ENCODE results near the gene MRC2.
A peak's percentile ranks its signal among the peaks of the same experiment; 100 is the strongest.

Gene MRC2

GRCh38 chr17:62703261-62703775, 75.8 kb downstream of the MRC2 start:
- Histone ChIP-seq H3K27ac (ENCODE audit: low read length) (no peak overlapping the region), H3K27me3 (ENCODE audit: insufficient read depth, low read length) (peaks cover 43% of the 10 kb centered on the region), H3K4me3 (ENCODE audit: low read length) (peak overlapping the region; percentile 70; the same call in 1 of the 2 replicates), H3K9me3 (ENCODE audit: insufficient read depth, low read depth, low read length) (peaks cover under 1% of the 10 kb centered on the region; the same call in 1 of the 2 replicates), H3K9ac (ENCODE audit: low read depth, low read length) (peak overlapping the region; percentile 13; the same call in 1 of the 2 replicates), H3K4me1 (ENCODE audit: insufficient read depth, low read length) (peaks cover 20% of the 10 kb centered on the region), H3K36me3 (ENCODE audit: insufficient read depth, low read depth, low read length) (no peaks in the 10 kb centered on the region)

GRCh38 chr17:62703776-62704380, 76.4 kb downstream of the MRC2 start:
- H3K4me1 ChIP-seq (ENCODE audit: insufficient read depth, low read length), result peaks cover 20% of the 10 kb centered on the region
- peaks cover 43% of the 10 kb centered on the region for H3K27me3 ChIP-seq (ENCODE audit: insufficient read depth, low read length)
- peaks cover 6% of the 10 kb centered on the region; the same call in 1 of the 2 replicates for H3K9me3 ChIP-seq (ENCODE audit: insufficient read depth, low read depth, low read length)
- H3K27ac ChIP-seq (ENCODE audit: low read length), result no peak overlapping the region
- H3K36me3 ChIP-seq (ENCODE audit: insufficient read depth, low read depth, low read length), result no peaks in the 10 kb centered on the region
- H3K9ac ChIP-seq (ENCODE audit: low read depth, low read length), result peak overlapping the region; percentile 76; the same call in 1 of the 2 replicates
- peak overlapping the region; percentile 70; the same call in 1 of the 2 replicates for H3K4me3 ChIP-seq (ENCODE audit: low read length)

- Histone ChIP-seq H3K36me3 (ENCODE audit: insufficient read depth, low read depth, low read length) (no peaks in the 10 kb centered on the region), H3K9ac (ENCODE audit: low read depth, low read length) (peak overlapping the region; percentile 76; the same call in 1 of the 2 replicates), H3K27me3 (ENCODE audit: insufficient read depth, low read length) (peaks cover 43% of the 10 kb centered on the region), H3K9me3 (ENCODE audit: insufficient read depth, low read depth, low read length) (peaks cover 7% of the 10 kb centered on the region; the same call in 1 of the 2 replicates), H3K4me1 (ENCODE audit: insufficient read depth, low read length) (peaks cover 20% of the 10 kb centered on the region), H3K27ac (ENCODE audit: low read length) (no peak overlapping the region), H3K4me3 (ENCODE audit: low read length) (peak overlapping the region; percentile 70)
Observed at GRCh38 chr17:62704381-62704971, 77.0 kb downstream of the MRC2 start.

- Histone ChIP-seq H3K36me3 (ENCODE audit: insufficient read depth, low read depth, low read length) (no peaks in the 10 kb centered on the region), H3K9me3 (ENCODE audit: insufficient read depth, low read depth, low read length) (peaks cover 7% of the 10 kb centered on the region; the same call in 1 of the 2 replicates), H3K9ac (ENCODE audit: low read depth, low read length) (peak overlapping the region; percentile 76; the same call in 1 of the 2 replicates), H3K27me3 (ENCODE audit: insufficient read depth, low read length) (peaks cover 43% of the 10 kb centered on the region), H3K27ac (ENCODE audit: low read length) (no peak overlapping the region), H3K4me3 (ENCODE audit: low read length) (peak overlapping the region; percentile 70), H3K4me1 (ENCODE audit: insufficient read depth, low read length) (peaks cover 20% of the 10 kb centered on the region)
Observed at GRCh38 chr17:62705156-62705777, 77.8 kb downstream of the MRC2 start.

- Histone ChIP-seq H3K9me3 (ENCODE audit: insufficient read depth, low read depth, low read length) (peaks cover 7% of the 10 kb centered on the region; the same call in 1 of the 2 replicates), H3K27ac (ENCODE audit: low read length) (peak overlapping the region; percentile 44)
Observed at GRCh38 chr17:62705778-62706597, 78.5 kb downstream of the MRC2 start.

DNA sequence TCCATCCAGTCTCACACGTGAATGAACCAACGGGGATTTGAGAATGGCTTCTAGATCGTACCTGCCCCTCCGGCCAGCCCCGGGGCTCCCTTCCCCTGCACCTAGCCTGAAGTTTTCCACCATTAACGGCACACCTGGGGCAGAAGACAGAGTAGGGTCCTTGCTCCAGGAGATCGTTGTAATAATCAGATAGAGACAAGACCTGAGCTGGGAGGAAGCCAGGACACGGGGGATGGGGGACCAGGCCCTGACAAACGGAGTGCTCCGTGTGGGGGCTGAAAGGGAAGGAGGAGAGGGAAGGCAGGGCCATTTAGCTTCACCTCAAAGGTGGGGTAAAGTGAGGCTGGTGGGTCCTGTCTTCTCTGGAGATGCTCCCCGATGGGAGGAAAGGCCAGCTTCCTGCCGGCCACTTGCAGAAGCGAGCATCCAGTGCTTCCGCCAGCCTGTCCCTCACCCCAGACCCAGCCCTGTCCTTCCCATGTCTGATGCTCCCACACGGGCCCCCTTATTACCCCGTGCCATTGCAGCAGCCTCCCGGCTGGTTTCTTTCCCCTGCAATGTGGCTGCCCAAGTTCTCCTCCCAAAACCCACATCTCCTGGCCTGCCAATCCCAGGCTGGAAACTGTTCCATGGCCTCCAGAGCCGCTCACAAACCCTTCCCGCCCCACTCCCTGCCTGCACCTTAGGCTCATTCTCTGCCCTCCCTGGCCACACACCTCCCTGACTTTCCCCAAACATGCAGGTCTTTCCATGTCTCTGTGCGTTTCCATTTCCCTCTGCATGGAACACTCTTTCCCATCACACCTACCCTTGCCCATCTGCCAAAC, 79.3 kb downstream of the MRC2 start:
- H3K36me3 ChIP-seq (ENCODE audit: insufficient read depth, low read depth, low read length), result no peaks in the 10 kb centered on the region
- peak overlapping the region; percentile 17; the same call in 1 of the 2 replicates for H3K9ac ChIP-seq (ENCODE audit: low read depth, low read length)
- H3K9me3 ChIP-seq (ENCODE audit: insufficient read depth, low read depth, low read length), result peaks cover 7% of the 10 kb centered on the region; the same call in 1 of the 2 replicates
- H3K4me3 ChIP-seq (ENCODE audit: low read length), result peak overlapping the region; percentile 70; the same call in 1 of the 2 replicates
- H3K27me3 ChIP-seq (ENCODE audit: insufficient read depth, low read length), result peaks cover 43% of the 10 kb centered on the region
- H3K27ac ChIP-seq (ENCODE audit: low read length), result no peak overlapping the region
- peaks cover 20% of the 10 kb centered on the region for H3K4me1 ChIP-seq (ENCODE audit: insufficient read depth, low read length)

More at GRCh38 chr17:62705778-62706597, 78.5 kb downstream of the MRC2 start:
- Histone ChIP-seq H3K9ac (ENCODE audit: low read depth, low read length) (peak overlapping the region; percentile 76; the same call in 1 of the 2 replicates), H3K4me3 (ENCODE audit: low read length) (peak overlapping the region; percentile 70), H3K27me3 (ENCODE audit: insufficient read depth, low read length) (peaks cover 43% of the 10 kb centered on the region), H3K4me1 (ENCODE audit: insufficient read depth, low read length) (peaks cover 20% of the 10 kb centered on the region), H3K36me3 (ENCODE audit: insufficient read depth, low read depth, low read length) (no peaks in the 10 kb centered on the region)

DNA sequence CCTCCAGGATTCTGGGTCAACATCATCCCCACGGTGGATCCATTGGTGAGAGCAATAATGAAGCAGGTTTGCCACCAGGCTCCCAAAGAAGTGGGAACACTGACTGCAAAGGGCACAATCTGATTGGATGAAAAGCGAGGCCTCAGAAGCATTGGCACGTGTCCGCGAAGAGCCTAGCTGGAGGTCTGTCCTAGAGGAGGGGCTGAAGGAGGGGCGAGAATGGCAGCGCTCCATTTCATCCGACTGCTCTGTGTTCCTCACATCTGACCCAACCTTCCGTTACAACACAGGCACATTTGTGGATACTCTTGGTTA, 79.9 kb downstream of the MRC2 start:
- no peak overlapping the region for H3K4me3 ChIP-seq (ENCODE audit: low read length)
- H3K4me1 ChIP-seq (ENCODE audit: insufficient read depth, low read length), result peaks cover 20% of the 10 kb centered on the region
- peaks cover 43% of the 10 kb centered on the region for H3K27me3 ChIP-seq (ENCODE audit: insufficient read depth, low read length)
- no peak overlapping the region for H3K27ac ChIP-seq (ENCODE audit: low read length)
- no peak overlapping the region for H3K9ac ChIP-seq (ENCODE audit: low read depth, low read length)
- no peaks in the 10 kb centered on the region for H3K36me3 ChIP-seq (ENCODE audit: insufficient read depth, low read depth, low read length)
- H3K9me3 ChIP-seq (ENCODE audit: insufficient read depth, low read depth, low read length), result peaks cover 7% of the 10 kb centered on the region; the same call in 1 of the 2 replicates

DNA sequence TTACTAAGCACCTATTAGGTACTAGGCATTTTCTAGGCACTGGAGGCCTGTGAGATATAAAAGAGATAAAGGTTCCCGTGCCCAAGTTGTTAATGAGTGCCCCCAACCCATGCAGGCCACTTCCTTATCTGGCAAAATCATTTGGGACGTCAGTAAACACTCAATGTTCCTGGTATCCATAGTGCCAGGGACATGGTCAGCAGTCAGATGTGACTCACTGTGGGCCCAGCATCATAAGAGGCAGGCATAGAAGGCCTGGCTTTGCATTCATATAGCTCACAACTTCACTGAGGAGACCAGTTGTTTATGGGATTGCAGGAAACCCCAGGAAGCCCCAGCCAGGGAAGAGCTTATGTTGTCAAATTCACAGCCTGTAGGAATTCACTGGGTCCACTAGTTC, 81.1 kb downstream of the MRC2 start:
- Histone ChIP-seq H3K27me3 (ENCODE audit: insufficient read depth, low read length) (peaks cover 32% of the 10 kb centered on the region), H3K4me3 (ENCODE audit: low read length) (no peak overlapping the region), H3K9ac (ENCODE audit: low read depth, low read length) (no peak overlapping the region), H3K9me3 (ENCODE audit: insufficient read depth, low read depth, low read length) (peaks cover 7% of the 10 kb centered on the region; the same call in 1 of the 2 replicates), H3K4me1 (ENCODE audit: insufficient read depth, low read length) (peaks cover 20% of the 10 kb centered on the region), H3K27ac (ENCODE audit: low read length) (no peak overlapping the region), H3K36me3 (ENCODE audit: insufficient read depth, low read depth, low read length) (no peaks in the 10 kb centered on the region)

- peaks cover 7% of the 10 kb centered on the region for H3K27me3 ChIP-seq (ENCODE audit: insufficient read depth, low read length)
- H3K27ac ChIP-seq (ENCODE audit: low read length), result no peak overlapping the region
Observed at GRCh38 chr17:62712171-62712581, 84.7 kb downstream of the MRC2 start.

DNA sequence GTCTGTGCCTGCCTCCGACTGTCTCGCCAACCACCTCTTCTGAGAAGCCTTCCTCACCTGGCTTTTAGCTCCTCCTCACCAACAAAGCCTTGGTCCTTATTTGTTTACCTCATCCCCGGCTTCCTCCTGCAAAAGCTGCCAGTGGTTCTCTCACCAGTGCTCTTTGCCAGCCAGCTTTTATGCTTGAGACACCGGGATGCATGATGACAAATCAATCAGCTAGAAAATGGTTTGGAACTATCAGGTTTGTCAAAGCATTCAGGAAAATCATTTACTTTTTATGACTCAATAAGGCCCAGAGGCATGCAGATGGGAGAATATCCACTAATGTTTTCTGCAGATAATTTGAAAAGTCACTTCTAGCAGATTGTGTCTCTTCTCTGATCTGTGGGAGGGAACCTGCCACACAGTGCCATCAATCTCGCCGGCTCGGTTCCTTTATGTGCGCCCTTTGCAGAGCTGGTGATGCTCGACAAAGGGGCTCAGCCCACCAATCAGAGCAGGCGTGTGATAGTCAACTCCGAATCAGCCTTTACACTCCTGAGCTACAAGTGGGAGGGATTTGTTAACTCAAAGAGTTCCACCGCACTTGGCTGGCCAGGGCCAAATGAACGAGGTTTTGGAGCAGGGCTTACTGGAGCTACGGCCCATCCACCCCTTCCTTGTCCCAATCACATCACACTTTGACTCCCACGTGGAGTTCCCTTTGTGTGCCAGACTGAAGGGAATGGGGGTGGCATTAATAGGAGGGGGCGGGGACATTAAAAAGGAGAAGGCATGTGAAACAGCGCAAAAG, 85.8 kb downstream of the MRC2 start:
- no peak overlapping the region for H3K4me3 ChIP-seq (ENCODE audit: low read length)
- H3K9me3 ChIP-seq (ENCODE audit: insufficient read depth, low read depth, low read length), result peaks cover 7% of the 10 kb centered on the region; the same call in 1 of the 2 replicates
- H3K36me3 ChIP-seq (ENCODE audit: insufficient read depth, low read depth, low read length), result no peaks in the 10 kb centered on the region
- no peak overlapping the region for H3K27ac ChIP-seq (ENCODE audit: low read length)
- H3K9ac ChIP-seq (ENCODE audit: low read depth, low read length), result no peak overlapping the region
- no peaks in the 10 kb centered on the region for H3K4me1 ChIP-seq (ENCODE audit: insufficient read depth, low read length)
- H3K27me3 ChIP-seq (ENCODE audit: insufficient read depth, low read length), result no peaks in the 10 kb centered on the region

More at GRCh38 chr17:62712171-62712581, 84.7 kb downstream of the MRC2 start:
- H3K4me1 ChIP-seq (ENCODE audit: insufficient read depth, low read length), result peaks cover under 1% of the 10 kb centered on the region; the same call in 1 of the 2 replicates
- no peak overlapping the region for H3K4me3 ChIP-seq (ENCODE audit: low read length)
- no peaks in the 10 kb centered on the region for H3K36me3 ChIP-seq (ENCODE audit: insufficient read depth, low read depth, low read length)
- peaks cover 7% of the 10 kb centered on the region; the same call in 1 of the 2 replicates for H3K9me3 ChIP-seq (ENCODE audit: insufficient read depth, low read depth, low read length)
- no peak overlapping the region for H3K9ac ChIP-seq (ENCODE audit: low read depth, low read length)

Data from iPS-20b (cell line).